ENCODE measurements around the gene HOXA4. TPM values are rescaled to one million over a fixed set of nuclear protein-coding genes. Genes with fewer than 3 reads are reported as not detected.

HOXA4 gene
- total and polyA plus RNA-seq, 2 of the 8 experiments (the other 6 are each of a cell fraction or from before 2014, with no cell fraction given) = not detected

- peak; percentile 83 to 99 (median 91) for TF ChIP-seq CTCF (IDR thresholded peaks at IDR 0.05; ENCODE audit: control extremely low read depth in 1 of 3, insufficient read depth in 1 of 3, low read depth in 1 of 3, low read length in 3 of 3)
- TF ChIP-seq CHD2 (IDR thresholded peaks at IDR 0.05; ENCODE audit: low read length) = no peak
- TF ChIP-seq MAX (IDR thresholded peaks at IDR 0.05) = peak; percentile 28; the same call in 1 of the 2 replicates
Measured at GRCh38 chr7:27160546-27161213, 30.1 kb upstream of the HOXA4 start (continued).
